ENCODE data around the gene PRRT2.
A peak's percentile ranks its signal among the peaks of the same experiment; 100 is the strongest.
"Not testable (repeated sequence)": the region's sequence is repeated elsewhere in the genome, so short reads cannot be mapped to it uniquely, and the experiment has no call there.

Gene PRRT2

GRCh38 chr16:29811896-29812665 lies at the start of gene PRRT2:
PRRT2 (plus strand) TSS chr16:29812193; CDS start chr16:29813055, 862 bp downstream.
- DNase-seq (ENCODE audit: low read depth in 1 of 2, low spot score in 1 of 2), result no peak

- no peak for DNase-seq (ENCODE audit: low read depth in 1 of 2, low spot score in 1 of 2)
Observed at GRCh38 chr16:29763326-29763725, 48.7 kb upstream of the PRRT2 start.

DNA sequence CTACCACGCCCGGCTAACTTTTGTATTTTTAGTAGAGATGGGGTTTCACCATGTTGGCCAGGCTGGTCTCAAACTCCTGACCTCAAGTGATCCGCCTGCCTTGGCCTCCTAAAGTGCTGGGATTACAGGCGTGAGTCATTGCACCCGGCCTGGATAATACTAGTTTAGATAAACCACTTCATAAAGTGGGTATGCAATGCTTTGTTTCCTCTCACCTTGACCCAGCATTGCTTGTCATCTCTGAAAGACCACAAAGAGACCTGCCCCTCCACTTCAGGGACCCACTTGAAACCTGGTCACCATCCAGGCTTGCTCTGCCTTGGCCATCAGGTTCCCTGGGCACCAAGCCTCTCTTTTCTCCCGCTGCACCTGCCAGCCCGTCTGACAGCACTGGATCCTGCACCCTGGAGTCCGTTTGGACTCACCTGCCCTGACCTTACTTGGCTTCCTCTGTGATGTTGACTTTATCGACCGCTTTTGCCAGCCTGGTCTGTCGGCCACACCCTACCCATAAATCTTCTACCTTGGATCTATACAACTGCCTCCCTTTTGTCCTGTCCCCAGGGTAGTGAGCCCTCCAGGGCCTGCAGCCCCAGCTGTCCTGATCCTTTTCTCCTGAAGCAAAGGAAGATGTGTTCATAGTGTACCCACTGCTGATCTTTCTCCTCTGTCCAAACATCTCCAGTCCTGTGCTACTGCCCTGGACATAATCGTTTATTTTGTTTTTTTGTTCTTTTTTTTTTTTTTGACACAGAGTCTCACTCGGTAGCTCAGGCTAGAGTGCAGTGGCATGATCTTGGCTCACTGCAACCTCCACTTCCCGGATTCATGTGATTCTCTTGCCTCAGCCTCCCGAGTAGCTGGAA lies 46.6 kb upstream of the PRRT2 start:
- no peak for DNase-seq (ENCODE audit: low read depth in 1 of 2, low spot score in 1 of 2)

DNA sequence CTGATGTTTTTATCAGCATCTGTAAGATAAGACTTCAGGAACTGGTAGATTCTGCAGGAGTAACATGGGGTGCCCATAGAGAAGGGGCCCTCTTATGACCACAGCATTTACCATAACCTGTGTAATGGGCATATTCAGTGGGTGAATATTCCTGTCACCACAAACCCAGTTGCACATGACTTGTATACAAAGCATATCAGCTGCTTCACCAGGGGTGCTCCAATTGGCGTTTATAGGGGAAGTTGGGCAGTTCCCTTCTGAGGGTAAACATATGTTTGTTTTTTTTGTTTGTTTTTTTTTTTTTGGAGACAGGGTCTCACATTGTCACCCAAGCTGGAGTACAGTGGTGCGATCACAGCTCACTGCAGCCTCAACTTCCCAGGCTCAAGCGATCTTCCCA lies 45.4 kb upstream of the PRRT2 start:
- no peak for DNase-seq (ENCODE audit: low read depth in 1 of 2, low spot score in 1 of 2)

- DNase-seq (ENCODE audit: low read depth in 1 of 2, low spot score in 1 of 2), result no peak
Observed at GRCh38 chr16:29767062-29767461, 44.9 kb upstream of the PRRT2 start.

DNA sequence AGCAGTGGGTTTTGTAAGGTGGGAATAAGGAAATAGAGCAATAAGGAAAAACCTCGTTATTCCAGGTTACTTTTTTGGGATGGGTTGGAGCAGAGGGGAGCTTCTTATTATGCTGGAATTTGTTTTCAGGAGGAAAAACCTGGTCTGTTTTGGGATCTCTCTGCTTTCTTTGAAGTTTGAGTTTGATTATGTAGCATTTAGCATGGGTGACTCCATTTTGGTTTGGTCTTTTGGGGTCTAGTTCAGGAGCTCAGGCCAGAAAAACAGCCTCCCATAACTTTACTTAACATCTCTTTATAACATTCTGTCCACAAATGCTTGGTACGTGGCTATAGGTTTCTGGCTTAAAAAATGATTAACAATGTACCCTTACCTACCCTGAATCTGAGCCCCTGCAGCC lies 42.5 kb upstream of the PRRT2 start:
- no peak for DNase-seq (ENCODE audit: low read depth in 1 of 2, low spot score in 1 of 2)

DNA sequence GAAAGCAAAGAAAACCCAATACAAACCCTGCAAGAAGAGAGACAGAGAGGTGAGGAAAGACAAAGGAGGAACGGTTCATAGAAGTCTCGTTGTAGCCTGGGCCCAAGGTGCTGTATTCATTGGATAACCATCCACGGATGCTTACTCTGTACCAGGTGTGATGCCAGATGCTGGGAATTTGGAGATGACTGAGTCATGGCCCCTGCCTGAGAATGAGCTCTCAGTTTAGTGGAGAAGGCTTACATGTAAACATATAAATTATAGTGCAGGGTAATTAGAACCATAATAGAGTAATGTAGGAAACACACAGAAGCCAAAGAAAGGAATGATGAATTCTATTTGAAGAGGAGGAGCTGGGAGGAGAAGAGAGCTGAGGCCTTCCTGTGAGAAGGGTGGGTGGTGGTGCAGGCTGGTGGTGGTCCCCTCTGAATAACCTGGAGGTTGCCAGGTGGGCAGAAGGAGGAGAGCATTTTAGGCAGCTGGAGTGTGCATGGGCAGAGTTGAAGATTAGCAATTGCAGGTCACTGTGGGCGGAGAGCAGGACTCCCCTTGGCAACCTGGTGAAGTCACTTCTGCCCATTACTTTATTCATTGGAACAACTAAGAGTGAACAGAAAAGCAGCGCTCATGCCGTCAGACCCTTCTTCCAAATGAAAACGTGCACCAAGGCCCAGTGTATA lies 41.6 kb upstream of the PRRT2 start:
- DNase-seq (ENCODE audit: low read depth in 1 of 2, low spot score in 1 of 2), result no peak

GRCh38 chr16:29772330-29772729 lies 39.7 kb upstream of the PRRT2 start:
- not testable (repeated sequence) for DNase-seq (ENCODE audit: low read depth in 1 of 2, low spot score in 1 of 2)

DNA sequence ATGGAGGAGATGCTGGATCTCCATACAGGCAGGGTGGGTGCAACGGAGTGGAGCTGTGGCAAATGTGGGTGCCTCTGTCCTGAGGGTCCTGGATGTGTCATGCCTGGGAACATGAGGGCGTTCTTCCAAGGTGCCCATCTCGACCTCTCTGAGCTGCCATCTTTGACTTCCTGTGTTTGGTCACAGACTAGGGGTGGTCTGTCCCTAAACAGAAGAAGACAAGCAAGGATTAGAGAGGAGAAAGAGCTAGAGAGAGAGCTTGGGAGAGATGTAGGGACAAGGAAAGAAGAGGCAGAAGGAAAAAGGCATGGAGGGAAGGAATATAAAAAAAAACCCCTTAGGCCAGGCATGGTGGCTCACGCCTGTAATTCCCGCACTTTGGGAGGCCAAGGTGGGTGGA lies 37.3 kb upstream of the PRRT2 start:
- no peak for DNase-seq (ENCODE audit: low read depth in 1 of 2, low spot score in 1 of 2)

GRCh38 chr16:29775742-29776408 lies 36.1 kb upstream of the PRRT2 start:
- no peak for DNase-seq (ENCODE audit: low read depth in 1 of 2, low spot score in 1 of 2)

DNA sequence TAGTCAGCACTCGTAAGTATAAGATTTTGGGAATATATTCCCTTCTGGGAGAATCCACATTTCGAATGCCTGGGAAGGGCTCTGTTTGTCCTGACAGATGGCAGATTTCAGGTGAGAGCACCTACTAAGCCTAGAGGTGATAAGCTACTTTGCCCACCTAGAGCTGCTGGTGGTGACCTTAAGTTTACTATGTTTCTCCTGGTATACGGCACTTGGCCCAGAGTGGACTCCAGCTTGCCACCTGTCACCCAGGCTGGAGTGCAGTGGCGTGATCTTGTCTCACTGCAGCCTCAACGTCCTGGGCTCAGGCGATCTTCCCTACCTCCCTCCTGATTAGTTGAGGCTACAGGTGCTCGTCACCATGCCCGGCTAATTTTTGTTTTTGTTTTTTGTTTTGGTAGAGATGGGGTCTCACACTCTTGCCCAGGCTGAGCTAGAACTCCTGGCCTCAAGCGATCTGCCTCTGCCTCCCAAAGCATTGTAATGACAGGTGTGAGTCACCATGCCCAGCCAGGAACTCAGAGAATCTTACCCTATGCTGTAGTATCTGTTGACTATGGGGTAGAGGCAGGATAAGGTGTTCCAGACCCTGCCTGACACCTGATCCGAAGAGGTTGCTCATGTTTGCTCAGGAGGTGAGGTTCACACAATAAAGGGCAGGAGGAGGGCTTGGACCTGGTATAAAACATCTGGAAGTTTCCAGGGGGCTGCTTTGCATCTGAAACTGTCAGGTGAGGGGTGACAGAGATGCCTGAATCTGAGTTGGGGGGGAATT lies 34.2 kb upstream of the PRRT2 start, which contains the start of gene ZG16:
Gene ZG16, plus strand, starts transcription at position 681 of the 775 bp plus-strand sequence. CDS start 1,011 bp downstream, outside the sequence.
- no peak for DNase-seq (ENCODE audit: low read depth in 1 of 2, low spot score in 1 of 2)

GRCh38 chr16:29779474-29779873 lies 32.5 kb upstream of the PRRT2 start:
- DNase-seq (ENCODE audit: low read depth in 1 of 2, low spot score in 1 of 2), result no peak

DNA sequence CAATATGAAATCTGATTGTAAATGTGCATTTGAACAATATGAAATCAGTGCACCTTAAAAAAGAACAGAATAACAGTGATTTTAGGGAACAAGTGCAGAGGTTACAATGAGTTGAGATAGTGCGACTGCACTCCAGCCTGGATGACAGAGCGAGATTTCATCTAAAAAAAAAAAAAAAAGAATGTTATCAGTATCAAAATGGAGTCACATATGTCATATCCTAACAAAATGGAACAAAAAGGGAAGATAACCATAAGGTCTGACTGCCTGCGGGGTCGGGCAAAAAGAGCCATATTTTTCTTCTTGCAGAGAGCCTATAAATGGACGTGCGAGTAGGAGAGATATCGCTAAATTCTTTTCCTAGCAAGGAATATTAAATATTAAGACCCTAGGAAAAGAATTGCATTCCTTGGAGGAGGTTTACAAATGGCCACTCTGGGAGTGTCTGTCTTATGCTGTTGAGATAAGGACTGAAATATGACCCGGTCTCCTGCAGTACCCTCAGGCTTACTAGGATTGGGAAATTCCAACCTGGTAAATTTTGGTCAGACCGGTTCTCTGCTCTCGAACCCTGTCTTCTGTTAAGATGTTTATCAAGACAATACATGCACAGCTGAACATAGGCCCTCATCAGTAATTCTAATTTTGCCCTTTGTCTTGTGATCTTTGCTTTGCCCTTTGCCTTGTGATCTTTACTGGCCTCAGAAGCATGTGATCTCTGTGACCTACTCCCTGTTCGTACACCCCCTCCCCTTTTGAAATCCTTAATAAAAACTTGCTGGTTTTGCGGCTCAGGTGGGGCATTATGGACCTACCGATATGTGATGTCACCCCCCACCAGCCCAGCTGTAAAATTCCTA lies 28.7 kb upstream of the PRRT2 start:
- not testable (repeated sequence) for DNase-seq (ENCODE audit: low read depth in 1 of 2, low spot score in 1 of 2)

- peak in 1 of 2 donors; percentile 18 for DNase-seq (ENCODE audit: low read depth in 1 of 2, low spot score in 1 of 2)
Observed at GRCh38 chr16:29784157-29784556, 27.8 kb upstream of the PRRT2 start.

GRCh38 chr16:29784901-29785500 lies 27.0 kb upstream of the PRRT2 start:
- peak; percentile 57 to 64 for DNase-seq (ENCODE audit: low read depth in 1 of 2, low spot score in 1 of 2)

- DNase-seq (ENCODE audit: low read depth in 1 of 2, low spot score in 1 of 2), result not testable (repeated sequence)
Observed at GRCh38 chr16:29787155-29787554, 24.8 kb upstream of the PRRT2 start.

DNA sequence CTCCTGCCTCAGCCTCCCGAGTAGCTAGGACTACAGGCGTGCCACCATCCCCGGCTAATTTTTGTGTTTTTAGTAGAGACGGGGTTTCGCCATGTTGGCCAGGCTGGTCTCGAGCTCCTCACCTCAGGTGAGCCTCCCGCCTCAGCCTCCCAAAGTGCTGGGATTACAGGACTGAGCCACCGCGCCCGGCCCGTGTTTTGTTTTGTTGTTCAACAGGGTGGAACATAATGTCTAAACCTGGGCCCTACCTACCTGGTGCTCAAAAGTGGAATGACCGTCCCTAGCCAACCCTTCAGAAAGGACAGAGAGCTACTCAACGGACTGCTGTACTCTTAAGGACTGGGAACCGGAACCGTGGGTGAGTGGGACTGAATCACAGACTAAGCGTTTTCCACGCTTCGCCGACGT lies 22.2 kb upstream of the PRRT2 start:
- DNase-seq (ENCODE audit: low read depth in 1 of 2, low spot score in 1 of 2), result no peak

DNA sequence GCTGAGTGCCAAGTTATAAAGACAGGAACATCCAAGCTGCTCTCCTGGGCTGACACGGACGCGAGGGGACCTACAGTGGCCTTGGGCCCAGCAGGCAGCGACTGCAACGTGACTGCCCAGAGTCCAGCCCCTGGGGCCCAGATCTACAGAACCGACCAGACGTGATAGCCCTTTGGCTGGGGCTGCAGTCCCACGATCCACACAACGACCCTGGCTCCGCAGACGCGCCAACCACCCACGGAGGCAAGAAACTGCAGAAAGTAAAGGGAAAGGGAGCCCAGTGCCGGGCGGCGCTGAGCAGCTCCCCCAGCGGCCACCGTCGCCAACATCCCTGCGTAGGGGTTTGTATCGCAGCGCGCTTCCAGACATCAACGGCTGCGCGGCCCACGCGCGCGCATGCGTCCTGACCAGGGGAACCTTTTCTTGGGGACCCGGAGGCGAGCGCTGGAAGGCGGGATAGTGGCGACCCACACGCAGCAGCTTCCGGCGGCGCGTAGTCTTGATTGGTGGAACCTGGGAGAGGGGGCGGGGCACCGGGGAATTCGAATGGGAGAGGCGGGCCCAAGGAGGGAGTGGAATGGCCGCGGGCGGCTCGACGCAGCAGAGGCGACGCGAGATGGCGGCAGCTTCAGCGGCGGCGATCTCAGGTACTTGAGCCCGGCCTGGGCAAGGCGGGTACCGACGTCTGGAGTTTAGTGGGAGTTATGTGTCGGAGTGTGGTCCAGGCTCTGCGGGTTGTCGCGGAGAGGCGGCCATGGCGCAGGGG lies 21.6 kb upstream of the PRRT2 start, which contains the start of gene KIF22:
Gene KIF22, plus strand, starts transcription at position 569 of the 766 bp plus-strand sequence. Its CDS starts 9 bp downstream, at position 578.
- DNase-seq (ENCODE audit: low read depth in 1 of 2, low spot score in 1 of 2), result peak; percentile 99 to 100
